Daoy (cell line): ENCODE data around the gene FOXO1. TPM values are rescaled to one million over a fixed set of nuclear protein-coding genes. Genes with fewer than 3 reads are reported as not detected.

Source experiments
- DNase-seq: peaks from one replicate; pipeline ENCODE4 v3.0.0-alpha.2; 2015; ENCODE audit warnings: low read depth
- total RNA-seq: library from RNA; depleted of rRNA; stranded (reverse); fragments of >200 nt; shearing (Covaris generic); gene quantifications from 2 replicates; pipeline ENCODE4 v1.2.3, GENCODE V29; 2014; rRNA removed

FOXO1 gene
- total RNA-seq, 1 experiment from 2014 or later = 5.0 TPM

DNA sequence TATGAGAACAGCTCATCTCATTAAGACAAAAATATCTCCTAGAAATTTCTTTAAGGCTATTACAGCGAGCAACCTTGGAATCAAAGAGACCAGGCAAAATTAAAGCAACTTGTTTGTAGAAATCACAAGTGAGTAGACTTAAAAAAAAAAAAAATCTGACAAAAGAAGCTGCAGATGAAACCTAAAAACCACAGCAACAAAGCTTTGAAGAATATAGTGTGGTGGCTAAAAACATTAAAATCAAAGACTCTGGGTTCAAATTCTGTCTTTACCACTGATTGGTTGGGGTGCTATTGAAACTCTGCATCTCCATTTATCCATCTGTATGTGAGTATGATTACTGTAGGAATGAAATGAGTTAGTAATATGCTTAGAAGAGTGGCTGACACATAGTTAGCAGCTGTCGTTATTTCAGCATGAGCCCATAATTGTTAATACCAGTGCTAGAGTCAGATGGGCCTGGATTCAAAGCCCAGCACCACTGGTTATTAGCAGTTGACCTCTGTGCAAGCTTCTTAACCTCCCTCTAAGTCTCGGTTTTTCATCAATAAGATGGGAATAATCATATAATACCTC is 157.6 kb downstream of the FOXO1 start:
- no peak for DNase-seq

DNA sequence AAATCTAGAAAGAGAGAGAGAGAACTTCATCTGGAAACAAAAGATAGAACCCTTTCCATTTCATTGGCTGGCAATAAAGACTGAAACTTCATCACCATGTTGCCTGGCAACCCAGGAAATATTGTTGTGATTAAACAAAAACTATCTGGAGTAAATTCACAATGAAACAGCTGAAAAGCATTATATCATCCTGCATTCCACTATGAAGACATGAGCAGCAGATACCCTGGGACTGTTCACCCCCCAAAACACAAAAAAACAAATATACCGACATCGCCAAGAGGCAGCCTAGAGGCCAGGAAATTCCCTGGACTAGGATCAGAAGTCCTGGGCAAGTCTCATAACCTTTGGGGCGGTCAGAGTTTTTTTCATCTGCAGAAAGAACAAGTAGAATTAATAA is 158.3 kb downstream of the FOXO1 start:
- DNase-seq = peak; percentile 62

- no peak for DNase-seq
Measured at GRCh38 chr13:40506592-40507446, 159.6 kb downstream of the FOXO1 start.

Other genes starting within 250 kb of the FOXO1 start
- gene MRPS31, start 104.5 kb upstream of the FOXO1 start, total RNA-seq = 22.7 and 40.5 TPM in 2 replicates
- 11.1 and 20.9 TPM in 2 replicates for gene SLC25A15, start 123.0 kb upstream of the FOXO1 start, total RNA-seq